ENCODE measurements around the gene DBNDD1. TPM values are rescaled to one million over a fixed set of nuclear protein-coding genes. Genes with fewer than 3 reads are reported as not detected.

Gene DBNDD1
- total RNA-seq, 1 experiment from 2014 or later = 32.4 TPM

DNA sequence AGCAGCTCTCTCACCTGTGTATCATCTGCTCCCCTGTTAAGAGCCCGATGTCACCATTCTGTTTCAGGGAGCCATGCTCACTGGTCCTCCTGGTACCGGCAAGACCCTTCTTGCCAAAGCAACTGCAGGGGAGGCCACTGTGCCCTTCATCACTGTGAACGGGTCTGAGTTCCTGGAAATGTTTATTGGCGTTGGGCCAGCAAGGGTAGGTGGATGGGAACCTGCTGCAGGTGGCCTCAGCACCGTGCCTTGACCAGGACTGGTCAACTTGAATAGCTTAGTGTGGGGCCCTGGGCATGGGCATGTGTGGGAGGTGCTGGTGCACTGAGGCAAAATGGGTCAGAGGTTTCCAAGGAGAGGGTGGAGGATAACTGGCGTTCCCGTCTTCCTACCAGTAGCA lies 28.5 kb downstream of the DBNDD1 start:
- H3K4me1 ChIP-seq (replicated peaks; ENCODE audit: insufficient read depth) = no peaks in the 10 kb centered on the region
- DNase-seq = no peak
- no peaks in the 10 kb centered on the region for H4K20me1 ChIP-seq (ENCODE audit: insufficient read depth)
- H3K4me2 ChIP-seq = no peak overlapping the region
- H2AFZ ChIP-seq = no peak overlapping the region
- H3K27ac ChIP-seq = no peak overlapping the region
- H3K9me3 ChIP-seq (ENCODE audit: insufficient read depth, low read depth) = peaks cover 16% of the 10 kb centered on the region; the same call in 1 of the 2 replicates
- ChIA-PET POLR2A (ENCODE audit: unreplicated experiment) (no interaction called here), CTCF (no interaction called here)
- intact Hi-C loops (cut with micrococcal nuclease; ENCODE audit: unreplicated experiment) = no loop called here
- peaks cover 44% of the 10 kb centered on the region for H3K36me3 ChIP-seq (ENCODE audit: low read depth)
- peaks cover 40% of the 10 kb centered on the region for H3F3A ChIP-seq (ENCODE audit: insufficient read depth, low read depth)
- no TSS peak for BruUV-seq (replicated peaks)
- no peaks in the 10 kb centered on the region for H3K79me2 ChIP-seq (ENCODE audit: low read depth)
- no peak for TF ChIP-seq CTCF (conservative IDR thresholded peaks at IDR 0.05)
- no peak for TF ChIP-seq EZH2 (IDR thresholded peaks at IDR 0.05; ENCODE audit: low read depth)
- H3K27me3 ChIP-seq (ENCODE audit: insufficient read depth, low read depth) = no peaks in the 10 kb centered on the region
- H3K4me3 ChIP-seq = no peak overlapping the region
- no peaks in the 10 kb centered on the region for H3K9me2 ChIP-seq (ENCODE audit: insufficient read depth)

DNA sequence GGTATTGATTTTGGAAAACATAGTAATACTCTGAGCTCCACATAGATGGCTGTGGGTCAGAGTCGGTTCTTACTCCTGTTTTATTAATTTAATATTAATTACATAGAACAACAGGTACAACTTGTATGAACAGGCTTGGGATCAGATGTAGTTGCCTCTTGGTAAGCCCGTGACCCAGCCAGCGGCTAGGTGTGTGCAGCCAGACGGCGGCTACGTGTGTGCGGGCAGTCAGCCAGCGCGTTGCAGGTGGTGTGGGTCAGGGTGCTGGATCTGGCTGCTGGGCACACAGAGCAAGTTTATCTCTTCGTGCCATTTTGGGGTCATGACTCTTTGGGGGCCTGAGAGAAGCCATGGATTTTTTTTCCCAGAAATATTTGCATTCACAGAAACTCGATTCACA lies 30.3 kb downstream of the DBNDD1 start:
- Histone ChIP-seq H3K9me3 (ENCODE audit: insufficient read depth, low read depth) (peaks cover 6% of the 10 kb centered on the region; the same call in 1 of the 2 replicates), H3K36me3 (ENCODE audit: low read depth) (peaks cover 43% of the 10 kb centered on the region), H3K4me3 (no peak overlapping the region), H3K4me1 (replicated peaks; ENCODE audit: insufficient read depth) (no peaks in the 10 kb centered on the region), H4K20me1 (ENCODE audit: insufficient read depth) (no peaks in the 10 kb centered on the region), H3K79me2 (ENCODE audit: low read depth) (no peaks in the 10 kb centered on the region), H3K27ac (no peak overlapping the region), H2AFZ (no peak overlapping the region), H3K4me2 (no peak overlapping the region), H3K27me3 (ENCODE audit: insufficient read depth, low read depth) (no peaks in the 10 kb centered on the region), H3F3A (ENCODE audit: insufficient read depth, low read depth) (peaks cover 29% of the 10 kb centered on the region), H3K9me2 (ENCODE audit: insufficient read depth) (no peaks in the 10 kb centered on the region)
- ChIA-PET CTCF (no interaction called here), POLR2A (ENCODE audit: unreplicated experiment) (no interaction called here)
- TF ChIP-seq CTCF (conservative IDR thresholded peaks at IDR 0.05) (no peak), EZH2 (IDR thresholded peaks at IDR 0.05; ENCODE audit: low read depth) (no peak)
- DNase-seq = no peak
- intact Hi-C loops (cut with micrococcal nuclease; ENCODE audit: unreplicated experiment) = no loop called here
- no TSS peak for BruUV-seq (replicated peaks)

DNA sequence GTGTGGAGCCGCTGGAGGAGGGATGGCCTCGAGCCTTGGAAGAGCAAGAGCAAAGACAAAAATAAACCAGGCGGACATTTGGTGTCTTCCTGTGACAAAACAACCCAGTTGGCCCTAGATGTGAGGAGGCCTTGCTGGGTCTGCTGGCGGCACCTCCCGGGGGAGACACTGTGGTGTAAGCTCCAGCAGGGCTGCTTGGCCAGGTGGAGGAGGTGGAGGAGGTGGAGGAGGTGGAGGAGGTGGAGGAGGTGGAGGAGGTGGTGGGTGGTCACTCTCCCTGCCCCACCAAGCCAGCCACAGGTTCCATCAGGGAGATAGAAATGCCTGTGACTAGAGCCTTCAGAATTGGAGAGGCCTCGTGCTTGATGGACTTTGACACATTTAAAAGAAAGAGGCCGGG lies 32.1 kb downstream of the DBNDD1 start:
- no peak overlapping the region for H3K4me3 ChIP-seq
- no peak for TF ChIP-seq EZH2 (IDR thresholded peaks at IDR 0.05; ENCODE audit: low read depth)
- no peak for TF ChIP-seq CTCF (conservative IDR thresholded peaks at IDR 0.05)
- no peaks in the 10 kb centered on the region for H3K4me1 ChIP-seq (replicated peaks; ENCODE audit: insufficient read depth)
- no peak overlapping the region for H3K27ac ChIP-seq
- no peaks in the 10 kb centered on the region for H3K9me2 ChIP-seq (ENCODE audit: insufficient read depth)
- peaks cover 33% of the 10 kb centered on the region for H3K36me3 ChIP-seq (ENCODE audit: low read depth)
- H4K20me1 ChIP-seq (ENCODE audit: insufficient read depth) = no peaks in the 10 kb centered on the region
- intact Hi-C loops (cut with micrococcal nuclease; ENCODE audit: unreplicated experiment) = no loop called here
- CTCF ChIA-PET = no interaction called here
- no peaks in the 10 kb centered on the region for H3K27me3 ChIP-seq (ENCODE audit: insufficient read depth, low read depth)
- peaks cover 11% of the 10 kb centered on the region; the same call in 1 of the 2 replicates for H3F3A ChIP-seq (ENCODE audit: insufficient read depth, low read depth)
- no peak overlapping the region for H3K4me2 ChIP-seq
- POLR2A ChIA-PET (ENCODE audit: unreplicated experiment) = no interaction called here
- H3K9me3 ChIP-seq (ENCODE audit: insufficient read depth, low read depth) = no peaks in the 10 kb centered on the region
- BruUV-seq (replicated peaks) = no TSS peak
- DNase-seq = no peak
- no peaks in the 10 kb centered on the region for H3K79me2 ChIP-seq (ENCODE audit: low read depth)
- H2AFZ ChIP-seq = no peak overlapping the region
